Fibroblast of pulmonary artery (primary cell): ENCODE measurements around the gene HASPIN.
"Not testable (repeated sequence)": the region's sequence is repeated elsewhere in the genome, so short reads cannot be mapped to it uniquely, and the experiment has no call there.

Source experiments
- DNase-seq: peaks from one replicate; pipeline ENCODE4 v3.0.0-alpha.2; 2010; ENCODE audit warnings: low read depth
- H3K4me3 ChIP-seq: replicated peaks from 2 replicates; pipeline ENCODE4 v1.5.1; 2011; ENCODE audit warnings: low read depth, mild to moderate bottlenecking, control low read depth, low read length, moderate library complexity
- TF ChIP-seq, protein P1 (sequence below): IDR thresholded peaks from 2 replicates; pipeline ENCODE4 v1.5.1; 2011; ENCODE audit warnings: mild to moderate bottlenecking, control low read depth, low read length, inconsistent platforms; ENCODE audit errors: missing control alignments

Gene HASPIN

GRCh38 chr17:3697103-3697476 lies 26.6 kb upstream of the HASPIN start:
- no peak for DNase-seq
- no peak overlapping the region for H3K4me3 ChIP-seq
- TF ChIP-seq, protein P1, sequence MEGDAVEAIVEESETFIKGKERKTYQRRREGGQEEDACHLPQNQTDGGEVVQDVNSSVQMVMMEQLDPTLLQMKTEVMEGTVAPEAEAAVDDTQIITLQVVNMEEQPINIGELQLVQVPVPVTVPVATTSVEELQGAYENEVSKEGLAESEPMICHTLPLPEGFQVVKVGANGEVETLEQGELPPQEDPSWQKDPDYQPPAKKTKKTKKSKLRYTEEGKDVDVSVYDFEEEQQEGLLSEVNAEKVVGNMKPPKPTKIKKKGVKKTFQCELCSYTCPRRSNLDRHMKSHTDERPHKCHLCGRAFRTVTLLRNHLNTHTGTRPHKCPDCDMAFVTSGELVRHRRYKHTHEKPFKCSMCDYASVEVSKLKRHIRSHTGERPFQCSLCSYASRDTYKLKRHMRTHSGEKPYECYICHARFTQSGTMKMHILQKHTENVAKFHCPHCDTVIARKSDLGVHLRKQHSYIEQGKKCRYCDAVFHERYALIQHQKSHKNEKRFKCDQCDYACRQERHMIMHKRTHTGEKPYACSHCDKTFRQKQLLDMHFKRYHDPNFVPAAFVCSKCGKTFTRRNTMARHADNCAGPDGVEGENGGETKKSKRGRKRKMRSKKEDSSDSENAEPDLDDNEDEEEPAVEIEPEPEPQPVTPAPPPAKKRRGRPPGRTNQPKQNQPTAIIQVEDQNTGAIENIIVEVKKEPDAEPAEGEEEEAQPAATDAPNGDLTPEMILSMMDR: no peak

- TF ChIP-seq, protein P1: no peak
- no peak for DNase-seq
- H3K4me3 ChIP-seq: no peak overlapping the region
Measured at GRCh38 chr17:3698139-3698538, 25.6 kb upstream of the HASPIN start.

DNA sequence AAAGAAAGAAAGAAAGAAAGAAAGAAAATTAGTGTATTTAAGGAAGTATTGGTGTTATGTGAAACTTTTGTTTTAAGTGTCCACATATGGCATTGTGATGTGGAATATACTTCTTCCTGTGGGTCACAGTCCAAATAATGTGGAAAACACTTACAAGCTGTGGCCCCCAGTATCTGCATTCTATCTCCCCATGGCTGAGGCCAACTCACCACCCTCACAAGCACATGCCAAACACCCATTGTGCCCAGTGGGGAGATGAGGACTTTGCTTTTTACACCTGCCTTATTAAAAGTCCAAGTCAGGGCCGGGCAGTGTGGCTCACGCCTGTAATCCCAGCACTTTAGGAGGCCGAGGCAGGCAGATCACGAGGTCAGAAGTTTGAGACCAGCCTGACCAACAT lies 23.8 kb upstream of the HASPIN start:
- TF ChIP-seq, protein P1: no peak
- H3K4me3 ChIP-seq: no peak overlapping the region
- DNase-seq: no peak

GRCh38 chr17:3702041-3702539 lies 21.6 kb upstream of the HASPIN start:
- not testable (repeated sequence) for H3K4me3 ChIP-seq, DNase-seq

DNA sequence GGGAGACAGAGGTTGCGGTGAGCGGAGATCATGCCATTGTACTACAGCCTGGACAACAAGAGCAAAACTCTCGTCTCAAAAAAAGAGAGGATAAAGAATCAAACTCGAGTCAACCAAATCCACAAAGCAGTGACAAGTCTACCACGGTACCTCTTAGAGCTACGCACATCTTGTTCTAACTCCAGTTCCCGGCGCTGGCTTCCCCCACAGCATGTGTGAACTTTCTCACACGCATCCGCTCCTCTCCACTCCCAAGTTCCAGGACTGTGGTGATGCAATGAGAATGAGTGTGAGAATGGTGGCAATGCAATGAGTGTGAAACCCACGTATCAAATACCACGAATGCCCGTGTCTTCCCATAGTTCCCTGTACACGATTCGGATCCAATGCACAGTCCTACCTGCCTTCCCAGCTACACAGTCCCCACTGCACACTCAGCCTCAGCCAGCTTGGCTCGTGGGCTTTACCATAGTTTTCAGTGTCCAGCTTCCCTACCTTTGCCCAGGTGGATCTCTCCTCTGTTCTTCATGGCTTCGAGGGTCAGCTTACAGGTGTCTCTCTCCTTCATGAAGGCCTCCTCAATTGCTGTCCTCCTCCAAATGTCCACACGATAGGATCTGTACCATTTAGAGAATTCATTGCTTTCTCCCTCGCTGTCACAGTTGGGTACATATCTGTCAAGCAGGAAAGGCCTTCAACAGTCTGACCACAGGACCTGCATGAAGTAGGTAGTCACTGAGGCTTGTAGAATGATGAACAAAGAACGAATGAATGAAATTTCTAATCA lies 18.6 kb upstream of the HASPIN start:
- H3K4me3 ChIP-seq: no peak overlapping the region
- DNase-seq: no peak
- TF ChIP-seq, protein P1: no peak

DNA sequence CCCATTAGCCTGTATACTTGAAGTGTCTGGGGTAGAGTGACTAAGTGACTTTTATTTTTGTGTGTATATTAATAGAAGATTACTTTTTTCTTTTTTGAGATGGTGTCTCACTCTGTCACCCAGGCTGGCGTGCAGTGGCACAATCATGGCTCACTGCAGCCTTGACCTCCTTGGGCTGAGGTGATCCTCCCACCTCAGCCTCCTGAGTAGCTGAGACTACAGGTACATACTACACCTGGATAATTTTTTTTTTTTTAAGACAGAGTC lies 18.1 kb upstream of the HASPIN start:
- DNase-seq, H3K4me3 ChIP-seq: not testable (repeated sequence)

DNA sequence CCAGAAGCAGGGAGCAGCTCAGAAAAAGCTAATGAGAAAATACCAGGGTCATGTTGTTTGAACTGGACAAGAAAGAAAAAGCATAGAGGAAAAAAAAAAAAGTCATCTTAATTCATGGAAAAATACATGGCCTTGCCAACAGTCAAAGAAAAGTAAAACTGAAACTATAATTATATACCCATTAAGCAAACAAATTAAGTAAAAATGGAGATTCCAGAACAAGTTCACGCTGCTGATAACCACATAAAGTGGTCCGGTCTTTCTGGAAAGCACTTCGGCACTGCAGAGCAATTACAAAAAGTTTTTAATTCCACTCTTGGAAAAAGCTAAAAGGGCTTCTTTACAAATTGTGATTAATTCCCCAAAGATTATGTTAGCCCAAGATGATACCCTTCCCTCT lies 15.3 kb upstream of the HASPIN start:
- DNase-seq: no peak
- TF ChIP-seq, protein P1: no peak
- H3K4me3 ChIP-seq: no peak overlapping the region

- no peak overlapping the region for H3K4me3 ChIP-seq
- peak; percentile 69 for DNase-seq
Measured at GRCh38 chr17:3710951-3711383, 12.7 kb upstream of the HASPIN start.

More at GRCh38 chr17:3710951-3711383, 12.7 kb upstream of the HASPIN start:
- TF ChIP-seq, protein P1: no peak
